Neural crest cell (in vitro differentiated cells): Measurements from ENCODE around the gene APOLD1. TPM values are rescaled to one million over a fixed set of nuclear protein-coding genes. Genes with fewer than 3 reads are reported as not detected.

Experiments used
- DNase-seq: peaks from one replicate; pipeline ENCODE4 v3.0.0; 2021; ENCODE audit warnings: low read depth, mixed read lengths, low spot score
- H3K27ac Mint-ChIP-seq: one replicate; pipeline ENCODE4 v1.8.0; 2021; ENCODE audit warnings: mild to moderate bottlenecking, mixed read lengths; ENCODE audit not compliant: unreplicated experiment
- H3K27me3 Mint-ChIP-seq: 2 replicates; pipeline ENCODE4 v1.8.0; 2021; ENCODE audit warnings: low read depth, mild to moderate bottlenecking, mixed read lengths
- H3K36me3 Mint-ChIP-seq: 2 replicates; pipeline ENCODE4 v1.8.0; 2021; ENCODE audit warnings: low read depth, mild to moderate bottlenecking, mixed read lengths
- H3K4me1 Mint-ChIP-seq: 2 replicates; pipeline ENCODE4 v1.8.0; 2021; ENCODE audit warnings: mixed read lengths
- H3K4me3 Mint-ChIP-seq: one replicate; pipeline ENCODE4 v1.8.0; 2021; ENCODE audit warnings: mild to moderate bottlenecking, mixed read lengths
- H3K9me3 Mint-ChIP-seq: 2 replicates; pipeline ENCODE4 v1.8.0; 2021; ENCODE audit warnings: mixed read lengths
- total RNA-seq: library from RNA; stranded (reverse); gene quantifications from 2 replicates; pipeline ENCODE4 v1.2.1, GENCODE V29; 2021
- TF ChIP-seq, protein P1 (sequence below): fragments of 200-600 bp; sonication (generic); conservative IDR thresholded peaks from 2 replicates; pipeline ENCODE4 v1.5.0; 2021; ENCODE audit warnings: antibody characterized with exemption, mild to moderate bottlenecking

APOLD1 gene
- total RNA-seq, 1 donor from 2014 or later, result 4.8 TPM

DNA sequence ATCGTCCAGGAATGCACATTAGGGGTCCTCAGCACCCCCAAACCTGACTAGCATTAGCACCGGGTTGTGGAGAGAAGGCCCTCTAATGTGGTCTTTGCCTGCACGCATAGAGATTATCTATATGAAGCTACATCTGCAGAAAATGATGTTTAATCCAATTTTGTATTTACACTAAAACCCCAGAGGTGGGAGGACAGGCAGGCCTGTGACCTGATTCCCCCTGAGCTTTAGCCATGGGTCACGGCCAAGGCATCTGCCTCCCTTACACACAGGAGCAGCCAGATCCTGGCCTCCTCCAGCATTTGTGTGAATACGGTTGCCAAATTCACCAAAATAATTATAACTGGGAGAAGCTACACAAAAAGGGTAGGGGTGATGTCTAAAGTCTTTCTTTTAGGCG lies 7.0 kb downstream of the APOLD1 start:
- Mint-ChIP-seq H3K9me3 (no peaks in the 10 kb centered on the region), H3K27ac (no peak overlapping the region), H3K36me3 (no peaks in the 10 kb centered on the region), H3K4me3 (no peak overlapping the region), H3K4me1 (peaks cover 31% of the 10 kb centered on the region), H3K27me3 (peaks cover 2% of the 10 kb centered on the region)
- no peak for DNase-seq
- TF ChIP-seq, protein P1, sequence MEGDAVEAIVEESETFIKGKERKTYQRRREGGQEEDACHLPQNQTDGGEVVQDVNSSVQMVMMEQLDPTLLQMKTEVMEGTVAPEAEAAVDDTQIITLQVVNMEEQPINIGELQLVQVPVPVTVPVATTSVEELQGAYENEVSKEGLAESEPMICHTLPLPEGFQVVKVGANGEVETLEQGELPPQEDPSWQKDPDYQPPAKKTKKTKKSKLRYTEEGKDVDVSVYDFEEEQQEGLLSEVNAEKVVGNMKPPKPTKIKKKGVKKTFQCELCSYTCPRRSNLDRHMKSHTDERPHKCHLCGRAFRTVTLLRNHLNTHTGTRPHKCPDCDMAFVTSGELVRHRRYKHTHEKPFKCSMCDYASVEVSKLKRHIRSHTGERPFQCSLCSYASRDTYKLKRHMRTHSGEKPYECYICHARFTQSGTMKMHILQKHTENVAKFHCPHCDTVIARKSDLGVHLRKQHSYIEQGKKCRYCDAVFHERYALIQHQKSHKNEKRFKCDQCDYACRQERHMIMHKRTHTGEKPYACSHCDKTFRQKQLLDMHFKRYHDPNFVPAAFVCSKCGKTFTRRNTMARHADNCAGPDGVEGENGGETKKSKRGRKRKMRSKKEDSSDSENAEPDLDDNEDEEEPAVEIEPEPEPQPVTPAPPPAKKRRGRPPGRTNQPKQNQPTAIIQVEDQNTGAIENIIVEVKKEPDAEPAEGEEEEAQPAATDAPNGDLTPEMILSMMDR, result no peak

DNA sequence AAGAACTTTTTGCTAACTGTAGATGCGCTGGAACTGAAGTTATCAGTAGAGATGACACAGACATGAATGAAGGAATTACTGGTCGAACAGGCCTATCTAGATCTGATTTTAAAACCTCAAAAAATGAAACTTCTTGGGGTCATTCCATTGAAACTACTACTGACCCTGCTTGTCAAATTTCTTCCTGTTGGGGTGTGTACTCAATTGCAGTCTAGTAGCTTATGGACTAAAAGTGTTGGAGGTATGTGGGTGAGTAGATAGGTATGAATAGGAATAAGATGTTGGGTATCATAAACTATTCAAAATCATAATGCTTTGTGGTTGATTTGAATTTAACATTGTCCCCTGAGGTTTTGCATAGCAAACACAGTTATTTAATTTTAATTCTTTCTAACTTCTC lies 9.2 kb downstream of the APOLD1 start:
- Mint-ChIP-seq H3K4me1 (peaks cover 24% of the 10 kb centered on the region), H3K36me3 (no peaks in the 10 kb centered on the region), H3K27ac (no peak overlapping the region), H3K27me3 (no peaks in the 10 kb centered on the region), H3K9me3 (no peaks in the 10 kb centered on the region), H3K4me3 (no peak overlapping the region)
- DNase-seq, result no peak
- TF ChIP-seq, protein P1, result no peak

DNA sequence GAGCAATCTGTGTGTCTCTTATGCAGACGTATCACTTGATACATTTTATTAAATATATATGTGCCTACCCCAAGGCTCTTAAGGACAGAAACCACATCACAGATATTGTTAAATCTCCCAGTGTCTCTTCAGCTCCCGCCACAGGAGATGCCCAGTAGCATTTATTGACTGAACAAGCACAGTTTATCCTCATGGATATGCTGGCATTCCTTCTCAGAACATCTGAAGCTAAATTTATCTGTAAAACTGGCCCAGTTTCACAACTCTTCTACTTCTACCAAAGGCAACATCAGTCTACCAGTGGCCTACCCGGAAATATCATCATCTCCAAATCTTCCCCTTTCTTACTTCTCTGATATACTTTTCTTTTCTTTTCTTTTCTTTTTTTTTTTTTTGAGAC lies 10.7 kb downstream of the APOLD1 start:
- TF ChIP-seq, protein P1, result no peak
- no peaks in the 10 kb centered on the region for H3K36me3 Mint-ChIP-seq
- H3K4me1 Mint-ChIP-seq, result peaks cover 17% of the 10 kb centered on the region
- no peak overlapping the region for H3K4me3 Mint-ChIP-seq
- DNase-seq, result no peak
- no peaks in the 10 kb centered on the region for H3K9me3 Mint-ChIP-seq
- no peaks in the 10 kb centered on the region for H3K27me3 Mint-ChIP-seq
- no peak overlapping the region for H3K27ac Mint-ChIP-seq

DNA sequence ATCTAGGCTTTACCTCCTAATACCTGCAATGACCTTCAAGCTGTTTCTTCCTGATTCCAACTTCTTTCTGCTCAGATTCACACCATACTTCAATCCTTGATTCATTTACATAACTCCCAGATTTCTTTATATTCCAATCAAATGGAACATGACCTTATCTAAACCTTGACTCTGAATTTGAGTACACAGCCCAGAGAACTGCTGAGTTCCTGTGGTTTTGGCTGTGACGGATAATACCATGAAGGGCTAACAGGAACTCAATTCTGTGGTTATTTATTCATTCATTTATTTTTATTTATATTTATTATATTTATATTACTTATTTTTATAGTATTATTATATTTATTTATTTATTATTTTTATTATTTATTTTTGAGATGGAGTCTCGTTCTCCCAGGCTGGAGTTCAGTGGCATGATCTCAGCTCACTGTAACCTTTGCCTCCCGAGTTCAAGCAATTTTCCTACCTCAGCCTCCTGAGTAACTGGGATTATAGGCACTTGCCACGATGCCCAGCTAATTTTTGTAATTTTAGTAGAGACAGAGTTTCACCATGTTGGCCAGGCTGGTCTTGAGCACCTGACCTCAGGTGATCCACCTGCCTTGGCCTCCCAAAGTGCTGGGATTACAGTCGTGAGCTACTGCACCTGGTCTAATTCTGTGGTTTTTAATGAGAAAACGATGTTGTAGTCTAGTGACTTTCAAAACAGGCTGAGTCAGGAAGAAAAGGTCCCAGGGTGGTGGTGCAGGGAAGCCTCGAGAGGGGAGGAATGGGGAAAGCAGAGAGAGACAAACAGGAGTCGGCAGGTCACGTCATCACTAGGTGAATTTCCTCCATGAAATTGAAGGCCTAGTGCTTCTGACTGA lies 11.7 kb downstream of the APOLD1 start:
- no peak overlapping the region for H3K4me3 Mint-ChIP-seq
- H3K27me3 Mint-ChIP-seq, result no peaks in the 10 kb centered on the region
- DNase-seq, result no peak
- H3K27ac Mint-ChIP-seq, result no peak overlapping the region
- peaks cover 7% of the 10 kb centered on the region for H3K4me1 Mint-ChIP-seq
- no peaks in the 10 kb centered on the region for H3K9me3 Mint-ChIP-seq
- TF ChIP-seq, protein P1, result no peak
- H3K36me3 Mint-ChIP-seq, result no peaks in the 10 kb centered on the region

DNA sequence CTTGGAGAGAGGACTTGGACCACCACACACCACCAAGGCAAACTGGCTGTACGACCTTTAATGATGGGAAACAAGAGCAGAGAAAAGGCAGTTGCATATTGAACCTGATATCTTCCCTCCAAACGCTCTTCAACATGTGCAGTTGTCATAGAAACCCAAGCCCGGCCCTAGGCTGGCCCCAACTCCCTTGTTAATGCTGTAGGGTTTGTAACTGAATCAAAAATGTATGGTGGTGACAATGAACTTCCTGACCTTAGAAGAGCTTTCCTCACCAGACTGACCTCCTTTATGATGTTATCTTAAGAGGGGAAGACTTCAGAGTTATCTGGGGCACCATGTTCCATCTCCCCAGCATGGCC lies 12.3 kb downstream of the APOLD1 start:
- Mint-ChIP-seq H3K4me3 (no peak overlapping the region), H3K4me1 (peaks cover 5% of the 10 kb centered on the region), H3K9me3 (no peaks in the 10 kb centered on the region), H3K36me3 (no peaks in the 10 kb centered on the region), H3K27me3 (no peaks in the 10 kb centered on the region), H3K27ac (no peak overlapping the region)
- TF ChIP-seq, protein P1, result no peak
- no peak for DNase-seq
